GM15510 (cell line): Measurements from ENCODE around the gene ZMIZ1.

Source experiments
- POLR2A ChIP-seq: IDR thresholded peaks from 3 replicates; pipeline ENCODE4 v1.6.1; 2011; ENCODE audit warnings: borderline replicate concordance; ENCODE audit not compliant: insufficient read length; ENCODE audit errors: extremely low read depth

ZMIZ1 gene

GRCh38 chr10:79295563-79295962 is 226.8 kb downstream of the ZMIZ1 start:
- no peak for TF ChIP-seq POLR2A

DNA sequence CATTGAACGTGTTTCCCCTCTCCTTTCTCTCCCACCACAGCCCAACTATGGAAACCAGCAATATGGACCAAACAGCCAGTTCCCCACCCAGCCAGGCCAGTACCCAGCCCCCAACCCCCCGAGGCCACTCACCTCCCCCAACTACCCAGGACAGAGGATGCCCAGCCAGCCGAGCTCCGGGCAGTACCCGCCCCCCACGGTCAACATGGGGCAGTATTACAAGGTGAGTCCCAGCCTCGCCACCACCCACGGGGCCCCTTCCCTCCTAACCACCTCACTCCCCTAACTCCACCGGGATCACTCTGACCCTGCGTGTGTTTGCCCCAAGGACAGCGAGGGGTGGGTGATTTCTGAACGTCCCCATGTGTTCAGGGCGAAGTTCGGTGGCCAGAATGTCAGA is 227.7 kb downstream of the ZMIZ1 start:
- TF ChIP-seq POLR2A: no peak

DNA sequence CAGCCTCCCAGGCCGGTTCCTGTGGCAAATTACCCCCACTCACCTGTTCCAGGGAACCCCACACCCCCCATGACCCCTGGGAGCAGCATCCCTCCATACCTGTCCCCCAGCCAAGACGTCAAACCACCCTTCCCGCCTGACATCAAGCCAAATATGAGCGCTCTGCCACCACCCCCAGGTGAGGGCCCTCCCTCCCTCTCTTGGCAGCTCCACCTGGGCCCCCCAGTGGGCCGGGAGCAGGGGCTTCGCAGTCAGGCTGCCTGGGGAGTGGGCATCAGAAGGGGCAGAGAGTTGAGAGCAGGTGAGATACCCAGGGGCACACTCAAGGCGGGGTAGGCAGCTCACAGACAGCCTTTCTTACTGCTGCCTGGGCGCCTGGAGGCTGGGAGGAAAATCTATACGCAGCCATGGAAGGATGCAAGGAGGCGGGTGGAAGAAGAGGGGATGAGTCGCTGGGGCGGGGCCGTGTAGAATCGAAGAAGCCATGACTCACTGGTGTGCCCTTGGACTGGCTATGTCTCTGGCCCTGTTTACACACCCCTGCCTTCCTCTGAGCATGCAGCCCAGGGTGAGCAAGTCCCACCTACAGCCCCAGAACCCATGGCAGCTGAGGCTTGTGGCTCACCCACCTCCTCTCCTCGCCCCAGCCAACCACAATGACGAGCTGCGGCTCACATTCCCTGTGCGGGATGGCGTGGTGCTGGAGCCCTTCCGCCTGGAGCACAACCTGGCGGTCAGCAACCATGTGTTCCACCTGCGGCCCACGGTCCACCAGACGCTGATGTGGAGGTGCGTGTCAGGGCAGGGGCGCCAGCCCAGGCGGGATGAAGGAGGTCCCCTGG is 229.9 kb downstream of the ZMIZ1 start:
- no peak for TF ChIP-seq POLR2A

- TF ChIP-seq POLR2A: no peak
Observed at GRCh38 chr10:79299397-79300241, 230.9 kb downstream of the ZMIZ1 start.

- no peak for TF ChIP-seq POLR2A
Observed at GRCh38 chr10:79300711-79301110, 231.9 kb downstream of the ZMIZ1 start.

- TF ChIP-seq POLR2A: no peak
Observed at GRCh38 chr10:79301754-79302530, 233.2 kb downstream of the ZMIZ1 start.

DNA sequence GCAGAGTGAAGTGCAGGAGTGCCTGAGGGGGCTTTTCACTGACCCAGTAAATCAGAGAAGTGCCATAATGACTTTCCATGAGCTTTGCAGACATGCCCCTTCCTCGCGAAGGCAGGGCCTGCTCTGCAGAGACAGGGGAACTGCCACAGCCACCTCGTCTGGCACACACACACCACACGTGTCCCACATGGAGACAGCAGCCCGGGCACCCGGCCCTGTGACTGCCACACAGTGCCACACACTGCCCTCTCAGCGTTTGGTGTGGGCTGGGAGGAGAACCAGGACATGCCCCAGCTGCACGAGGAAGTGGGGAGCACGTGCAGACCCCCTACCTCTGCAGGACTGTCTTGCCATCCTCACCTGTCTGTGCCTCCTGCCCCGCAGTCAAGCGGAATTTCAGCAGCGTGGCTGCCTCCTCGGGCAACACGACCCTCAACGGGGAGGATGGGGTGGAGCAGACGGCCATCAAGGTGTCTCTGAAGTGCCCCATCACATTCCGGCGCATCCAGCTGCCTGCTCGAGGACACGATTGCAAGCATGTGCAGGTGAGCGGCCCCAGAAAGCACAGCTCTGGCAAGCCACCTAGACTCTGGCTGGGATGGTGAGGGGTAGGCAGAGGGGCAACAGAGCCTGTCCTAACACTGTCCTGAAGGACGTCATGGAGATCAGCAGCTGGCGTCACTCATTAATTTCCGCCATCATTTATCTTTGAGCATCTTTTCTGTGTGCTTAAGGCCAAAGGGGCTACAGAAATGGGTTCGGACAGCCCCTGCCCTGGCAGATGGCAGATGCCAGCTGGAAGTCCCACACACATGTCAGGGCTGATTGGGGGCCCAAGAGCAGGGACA is 235.1 kb downstream of the ZMIZ1 start:
- TF ChIP-seq POLR2A: no peak

DNA sequence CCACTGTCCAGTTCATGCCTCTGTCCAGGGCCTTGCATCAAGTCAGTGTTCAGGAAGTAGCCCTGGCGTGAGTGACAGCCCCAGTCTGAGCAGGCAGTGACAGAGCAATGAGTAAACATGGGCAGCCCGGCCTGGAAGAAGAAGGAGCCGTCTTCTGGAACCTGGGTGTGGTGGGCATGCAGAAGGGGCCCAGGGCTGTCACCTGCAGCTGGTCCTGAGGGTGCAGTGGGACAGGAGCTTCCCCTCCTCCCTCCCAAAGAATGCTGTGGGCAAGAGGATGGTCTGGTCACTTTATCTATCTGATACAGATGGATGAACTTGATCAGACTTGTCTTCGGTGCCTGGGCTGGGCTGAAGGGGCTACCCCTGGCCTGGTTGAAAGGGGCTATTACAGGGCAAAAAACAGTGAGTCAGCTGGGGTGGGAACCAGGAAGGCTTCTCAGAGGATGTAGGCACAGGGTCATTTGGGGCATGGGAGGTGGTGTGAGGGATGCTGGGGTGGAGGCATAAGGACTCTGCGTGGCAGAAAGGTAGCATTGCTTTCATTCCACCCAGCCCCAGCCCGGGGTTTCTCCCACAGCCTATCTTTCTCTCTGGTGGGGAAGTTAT is 235.8 kb downstream of the ZMIZ1 start:
- no peak for TF ChIP-seq POLR2A

GRCh38 chr10:79305515-79305914 is 236.7 kb downstream of the ZMIZ1 start:
- TF ChIP-seq POLR2A: no peak

DNA sequence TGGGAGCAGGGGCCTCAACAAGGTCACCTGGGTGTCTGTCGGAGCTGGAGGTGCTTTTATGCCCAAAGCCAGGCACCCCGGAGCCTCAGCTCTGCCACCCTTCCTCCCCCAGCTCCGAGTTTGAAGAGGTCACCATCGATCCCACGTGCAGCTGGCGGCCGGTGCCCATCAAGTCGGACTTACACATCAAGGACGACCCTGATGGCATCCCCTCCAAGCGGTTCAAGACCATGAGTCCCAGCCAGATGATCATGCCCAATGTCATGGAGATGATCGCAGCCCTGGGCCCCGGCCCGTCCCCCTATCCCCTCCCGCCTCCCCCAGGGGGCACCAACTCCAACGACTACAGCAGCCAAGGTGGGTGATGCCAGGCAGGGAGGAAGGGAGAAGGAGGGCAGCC is 237.2 kb downstream of the ZMIZ1 start:
- TF ChIP-seq POLR2A: no peak

- TF ChIP-seq POLR2A: no peak
Observed at GRCh38 chr10:79306644-79307220, 238.0 kb downstream of the ZMIZ1 start.

- no peak for TF ChIP-seq POLR2A
Observed at GRCh38 chr10:79308016-79308415, 239.2 kb downstream of the ZMIZ1 start.

- no peak for TF ChIP-seq POLR2A
Observed at GRCh38 chr10:79308969-79309665, 240.4 kb downstream of the ZMIZ1 start.

DNA sequence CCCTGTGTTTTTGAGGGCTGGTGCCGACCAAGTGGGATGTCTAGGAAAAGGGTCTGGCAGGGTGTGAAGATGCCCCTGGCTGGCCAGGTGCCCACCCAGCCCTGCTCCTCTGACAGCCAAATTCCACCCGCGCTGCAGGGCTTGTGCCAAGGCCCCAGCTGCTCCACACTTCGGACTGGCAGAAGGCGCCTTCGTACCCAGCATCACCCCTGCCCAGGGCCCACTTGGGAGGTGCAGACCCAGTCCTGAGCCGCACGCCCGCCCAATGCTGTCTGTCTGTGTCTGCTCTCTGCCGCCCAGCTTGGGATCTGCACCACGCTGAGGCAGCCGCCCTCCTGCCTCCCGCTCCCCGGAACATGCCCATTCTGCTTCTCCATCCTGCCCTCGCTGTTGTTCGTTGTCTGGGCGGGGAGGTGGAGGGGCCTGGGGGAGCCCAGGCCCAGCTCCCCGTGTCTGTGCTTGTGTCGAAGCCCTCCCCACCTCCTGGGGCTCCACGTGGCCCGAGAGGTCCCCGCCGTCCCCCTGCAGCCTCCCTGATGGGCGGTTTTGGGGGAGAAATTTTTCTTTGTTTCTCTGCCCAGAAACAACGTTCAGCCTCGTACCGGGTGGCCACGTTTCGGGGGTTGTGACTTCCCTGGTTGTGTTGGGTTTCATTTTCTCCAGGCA is 241.6 kb downstream of the ZMIZ1 start:
- no peak for TF ChIP-seq POLR2A
